PC-9 (cell line): Measurements from ENCODE around the gene LCN10.

Experiments
- CTCF ChIP-seq: fragments of 200-600 bp; sonication (generic); conservative IDR thresholded peaks from 2 replicates; pipeline ENCODE4 v1.6.1; 2017; ENCODE audit warnings: mixed run types, antibody characterized with exemption, mild to moderate bottlenecking, moderate library complexity
- EZH2 ChIP-seq: fragments of 200-600 bp; sonication (generic); IDR thresholded peaks from 2 replicates; pipeline ENCODE4 v1.8.0; 2017; ENCODE audit warnings: antibody characterized with exemption, low read depth

GRCh38 chr9:136774416-136775045, 31.8 kb upstream of the LCN10 start:
- TF ChIP-seq CTCF, result no peak
- TF ChIP-seq EZH2, result no peak
